Endothelial cell of umbilical vein (primary cell): ENCODE results near the gene SCNN1B.

Source experiments
- CTCF ChIP-seq, 2 donors: IDR thresholded peaks; 1 replicate in 1 of 2; 2 replicates in 1 of 2; pipeline ENCODE4 v1.5.1; 2011; ENCODE audit warnings: low read length in 2 of 2, mild to moderate bottlenecking in 2 of 2, moderate library complexity in 2 of 2, control low read depth in 1 of 2, inconsistent platforms in 1 of 2, low read depth in 1 of 2; ENCODE audit not compliant: insufficient read depth in 1 of 2; ENCODE audit errors: extremely low read depth in 1 of 2
- EZH2 ChIP-seq: IDR thresholded peaks from 2 replicates; pipeline ENCODE4 v1.6.1; 2012; ENCODE audit warnings: borderline replicate concordance, low read depth, mild to moderate bottlenecking, moderate library complexity, low read length, inconsistent platforms; ENCODE audit not compliant: severe bottlenecking
- JUN ChIP-seq: IDR thresholded peaks from 2 replicates; pipeline ENCODE4 v1.6.1; 2011; ENCODE audit warnings: borderline replicate concordance, low read depth; ENCODE audit not compliant: insufficient read length, insufficient read depth
- MYC ChIP-seq: IDR thresholded peaks from one replicate; pipeline ENCODE4 v1.6.1; 2011; ENCODE audit warnings: mild to moderate bottlenecking, low read depth, low read length
- POLR2A ChIP-seq: IDR thresholded peaks from 2 replicates; pipeline ENCODE4 v1.6.1; 2012; ENCODE audit warnings: low read depth, mild to moderate bottlenecking, control low read depth, low read length
- POLR2AphosphoS5 ChIP-seq: IDR thresholded peaks from 2 replicates; pipeline ENCODE4 v1.6.1; 2012; ENCODE audit warnings: low read depth, mild to moderate bottlenecking, control low read depth, low read length, moderate library complexity; ENCODE audit not compliant: insufficient read depth

DNA sequence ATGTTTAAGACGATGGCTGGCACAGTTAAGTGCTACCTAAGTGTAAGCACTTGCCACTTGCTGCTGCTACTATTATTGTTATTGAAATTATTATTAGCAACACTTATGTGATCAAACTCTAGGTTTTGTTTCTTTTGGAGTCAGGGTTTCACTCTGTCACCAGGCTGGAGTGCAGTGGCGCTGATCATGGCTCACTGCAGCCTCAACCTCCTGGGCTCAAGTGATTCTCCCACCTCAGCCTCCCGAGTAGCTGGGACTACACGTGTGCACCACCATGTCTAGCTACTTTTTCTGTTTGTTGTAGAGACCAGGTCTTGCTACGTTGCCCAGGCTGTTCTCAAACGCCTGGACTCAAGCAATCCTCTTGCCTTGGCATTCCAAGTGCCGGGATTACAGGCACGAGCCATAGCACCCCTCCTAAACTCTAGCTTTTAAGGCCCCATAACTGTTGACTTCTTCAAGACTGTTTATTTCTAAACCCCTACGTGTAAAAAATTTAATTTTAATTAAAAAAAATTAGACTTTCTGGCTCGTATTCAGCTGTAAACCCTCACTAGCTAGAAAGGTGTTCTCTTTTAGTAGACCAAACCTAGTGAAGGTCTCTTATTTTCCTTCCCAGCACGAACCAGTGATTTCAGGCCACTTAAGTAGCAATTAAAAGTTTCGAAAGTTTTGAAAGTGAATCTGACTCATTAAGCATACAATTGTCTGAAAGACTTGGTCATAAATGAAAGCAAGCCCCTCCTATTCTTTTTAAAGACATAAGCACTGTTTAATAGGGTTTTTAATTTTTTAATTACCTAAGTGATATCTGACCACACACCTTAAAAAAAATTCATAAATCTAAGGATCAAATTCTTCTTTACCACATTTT is 11.7 kb upstream of the SCNN1B start:
- TF ChIP-seq CTCF (IDR thresholded peaks at IDR 0.05; ENCODE audit: extremely low read depth in 1 of 2, insufficient read depth in 1 of 2, low read depth in 1 of 2, low read length in 2 of 2) (no peak), POLR2AphosphoS5 (no peak), POLR2A (no peak), JUN (no peak), EZH2 (no peak), MYC (no peak)
